HEK293T (cell line): ENCODE measurements around the gene FAM98C.
"Not testable (repeated sequence)": the region's sequence is repeated elsewhere in the genome, so short reads cannot be mapped to it uniquely, and the experiment has no call there.

Experiments used
- CTCF ChIA-PET: fragments of 350-600 bp; formaldehyde crosslinking; extraction: SDS; loops from one replicate; lab custom pipeline; 2021; ENCODE audit warnings: antibody characterized with exemption, inconsistent platforms; lab: Yijun Ruan, JAX
- POLR2A ChIA-PET: fragments of 350-600 bp; formaldehyde crosslinking; extraction: SDS; loops from one replicate; lab custom pipeline; 2020; ENCODE audit warnings: antibody characterized with exemption, inconsistent platforms; lab: Yijun Ruan, JAX
- DNase-seq: peaks from one replicate; pipeline ENCODE4 v3.0.0; 2012; ENCODE audit warnings: mixed read lengths; ENCODE audit errors: extremely low spot score
- ARNT ChIP-seq: fragments of 450-650 bp; IDR thresholded peaks from 2 replicates; pipeline ENCODE4 v1.6.1; 2017; ENCODE audit warnings: mild to moderate bottlenecking
- BHLHE40 ChIP-seq: fragments of 450-650 bp; IDR thresholded peaks from 2 replicates; pipeline ENCODE4 v1.6.1; 2016; ENCODE audit warnings: mild to moderate bottlenecking, moderate library complexity, borderline replicate concordance
- CTBP1 ChIP-seq: fragments of 450-650 bp; IDR thresholded peaks from 2 replicates; pipeline ENCODE4 v1.6.1; 2016; ENCODE audit warnings: borderline replicate concordance
- ELF4 ChIP-seq: fragments of 450-650 bp; IDR thresholded peaks from 2 replicates; pipeline ENCODE4 v1.6.1; 2017; ENCODE audit warnings: antibody characterized with exemption
- FOXA1 ChIP-seq: fragments of 450-650 bp; IDR thresholded peaks from 2 replicates; pipeline ENCODE4 v1.6.1; 2016; ENCODE audit warnings: mild to moderate bottlenecking
- FOXK2 ChIP-seq: fragments of 450-650 bp; IDR thresholded peaks from 2 replicates; pipeline ENCODE4 v1.6.1; 2016; ENCODE audit warnings: mild to moderate bottlenecking
- FOXM1 ChIP-seq: fragments of 450-650 bp; IDR thresholded peaks from 2 replicates; pipeline ENCODE4 v1.6.1; 2017; ENCODE audit warnings: mild to moderate bottlenecking, borderline replicate concordance
- HDGF ChIP-seq: fragments of 450-650 bp; IDR thresholded peaks from 2 replicates; pipeline ENCODE4 v1.6.1; 2017; ENCODE audit warnings: antibody characterized with exemption, borderline replicate concordance
- L3MBTL2 ChIP-seq: fragments of 450-650 bp; conservative IDR thresholded peaks from 2 replicates; pipeline ENCODE4 v1.6.1; 2016; ENCODE audit warnings: mild to moderate bottlenecking
- LEF1 ChIP-seq: fragments of 450-650 bp; IDR thresholded peaks from 2 replicates; pipeline ENCODE4 v1.6.1; 2017; ENCODE audit warnings: mild to moderate bottlenecking, borderline replicate concordance
- NFRKB ChIP-seq: fragments of 450-650 bp; IDR thresholded peaks from 2 replicates; pipeline ENCODE4 v1.6.1; 2016; ENCODE audit warnings: mild to moderate bottlenecking, moderate library complexity
- SP1 ChIP-seq: fragments of 450-650 bp; IDR thresholded peaks from 2 replicates; pipeline ENCODE4 v1.6.1; 2017
- SUZ12 ChIP-seq: fragments of 450-650 bp; IDR thresholded peaks from 2 replicates; pipeline ENCODE4 v1.6.1; 2016; ENCODE audit warnings: mild to moderate bottlenecking
- TARDBP ChIP-seq: fragments of 450-650 bp; IDR thresholded peaks from 2 replicates; pipeline ENCODE4 v1.6.1; 2016
- ZNF384 ChIP-seq: fragments of 450-650 bp; IDR thresholded peaks from 2 replicates; pipeline ENCODE4 v1.6.1; 2016
- TF ChIP-seq, protein P1 (sequence below): fragments of 450-650 bp; IDR thresholded peaks from 2 replicates; pipeline ENCODE4 v1.6.1; 2016

Gene FAM98C

DNA sequence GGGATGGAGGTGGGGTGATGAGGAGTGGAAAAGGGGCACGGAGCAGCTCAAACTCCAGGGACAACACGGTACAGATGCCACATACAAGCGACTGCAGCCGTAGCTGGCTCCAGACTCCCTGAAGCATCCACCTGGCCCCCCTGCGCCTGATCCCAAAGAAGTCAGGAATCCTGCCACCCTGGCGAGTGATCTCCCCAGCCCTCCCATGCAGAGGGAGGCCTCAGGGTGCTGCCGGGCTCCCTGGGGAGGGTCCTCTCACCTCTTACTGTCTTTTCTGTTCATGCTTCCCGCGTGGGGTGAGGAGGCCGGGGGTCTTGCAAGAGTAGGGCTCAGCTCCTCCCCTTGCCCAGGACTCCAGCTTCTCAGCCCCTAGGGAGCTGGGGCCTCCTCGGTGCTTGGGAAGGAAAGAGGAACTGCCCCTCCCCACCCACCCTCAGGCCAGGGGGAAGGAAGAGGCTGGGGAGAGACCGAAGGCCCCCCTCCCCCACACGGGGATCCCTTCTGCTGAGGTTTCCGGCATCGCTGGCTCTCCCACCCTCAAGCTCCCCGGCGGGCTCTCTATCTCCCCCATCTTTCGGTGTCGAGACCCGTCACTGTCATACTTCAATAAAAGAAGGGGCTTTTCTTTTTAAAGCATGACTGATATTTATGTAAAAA, 23.0 kb downstream of the FAM98C start, which contains the start of gene RASGRP4:
RASGRP4 (minus strand) TSS at position 410 of the 657 bp plus-strand sequence; CDS start at position 282, 128 bp downstream.
- CTCF ChIA-PET = no interaction called here
- no peak for DNase-seq
- no peak for TF ChIP-seq ARNT
- TF ChIP-seq SP1 = no peak
- TF ChIP-seq FOXK2 = no peak
- no peak for TF ChIP-seq ELF4
- TF ChIP-seq, protein P1, sequence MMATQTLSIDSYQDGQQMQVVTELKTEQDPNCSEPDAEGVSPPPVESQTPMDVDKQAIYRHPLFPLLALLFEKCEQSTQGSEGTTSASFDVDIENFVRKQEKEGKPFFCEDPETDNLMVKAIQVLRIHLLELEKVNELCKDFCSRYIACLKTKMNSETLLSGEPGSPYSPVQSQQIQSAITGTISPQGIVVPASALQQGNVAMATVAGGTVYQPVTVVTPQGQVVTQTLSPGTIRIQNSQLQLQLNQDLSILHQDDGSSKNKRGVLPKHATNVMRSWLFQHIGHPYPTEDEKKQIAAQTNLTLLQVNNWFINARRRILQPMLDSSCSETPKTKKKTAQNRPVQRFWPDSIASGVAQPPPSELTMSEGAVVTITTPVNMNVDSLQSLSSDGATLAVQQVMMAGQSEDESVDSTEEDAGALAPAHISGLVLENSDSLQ = no peak
- no peak for TF ChIP-seq LEF1
- no peak for TF ChIP-seq FOXM1
- TF ChIP-seq ZNF384 = no peak
- no peak for TF ChIP-seq FOXA1
- TF ChIP-seq BHLHE40 = no peak
- no peak for TF ChIP-seq SUZ12
- no peak for TF ChIP-seq HDGF
- no peak for TF ChIP-seq L3MBTL2
- TF ChIP-seq NFRKB = no peak
- no peak for TF ChIP-seq TARDBP
- no peak for TF ChIP-seq CTBP1
- POLR2A ChIA-PET = interaction anchor here (0.6 to 1.5 kb wide), 2 partner anchors 9 kb away, joined by 4 read pairs; no protein-coding TSS in a partner anchor

DNA sequence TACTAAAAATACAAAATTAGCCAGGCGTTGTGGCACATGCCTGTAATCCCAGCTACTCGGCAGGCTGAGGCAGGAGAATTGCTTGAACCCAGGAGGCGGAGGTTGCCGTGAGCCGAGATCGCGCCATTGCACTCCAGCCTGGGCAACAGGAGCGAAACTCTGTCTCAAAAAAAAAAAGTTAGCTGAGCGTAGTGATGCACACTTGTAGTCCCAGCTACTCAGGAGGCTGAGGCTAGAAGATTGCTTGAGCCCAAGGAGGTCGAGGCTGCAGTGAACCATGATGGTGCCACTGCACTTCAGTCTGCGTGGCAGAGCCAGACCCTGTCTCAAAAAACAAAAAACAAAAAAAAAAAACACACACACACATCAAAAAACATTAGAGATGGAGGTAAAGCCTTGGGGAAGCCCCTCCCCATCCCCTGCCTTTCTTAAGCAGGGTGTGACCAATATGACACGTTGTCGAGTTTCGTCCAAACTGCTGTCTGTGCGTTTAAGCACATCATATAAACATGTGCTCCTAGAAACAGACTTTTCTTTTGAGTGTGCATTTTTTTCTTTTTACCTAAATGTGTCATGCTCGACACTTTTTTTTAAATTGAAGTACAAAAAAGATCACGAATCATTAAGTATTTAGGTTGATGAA, 24.3 kb downstream of the FAM98C start:
- CTCF ChIA-PET = not testable (repeated sequence)
- POLR2A ChIA-PET = interaction anchor here (0.6 kb wide), 1 partner anchor 1914 kb away, joined by 3 read pairs; no protein-coding TSS in a partner anchor

DNA sequence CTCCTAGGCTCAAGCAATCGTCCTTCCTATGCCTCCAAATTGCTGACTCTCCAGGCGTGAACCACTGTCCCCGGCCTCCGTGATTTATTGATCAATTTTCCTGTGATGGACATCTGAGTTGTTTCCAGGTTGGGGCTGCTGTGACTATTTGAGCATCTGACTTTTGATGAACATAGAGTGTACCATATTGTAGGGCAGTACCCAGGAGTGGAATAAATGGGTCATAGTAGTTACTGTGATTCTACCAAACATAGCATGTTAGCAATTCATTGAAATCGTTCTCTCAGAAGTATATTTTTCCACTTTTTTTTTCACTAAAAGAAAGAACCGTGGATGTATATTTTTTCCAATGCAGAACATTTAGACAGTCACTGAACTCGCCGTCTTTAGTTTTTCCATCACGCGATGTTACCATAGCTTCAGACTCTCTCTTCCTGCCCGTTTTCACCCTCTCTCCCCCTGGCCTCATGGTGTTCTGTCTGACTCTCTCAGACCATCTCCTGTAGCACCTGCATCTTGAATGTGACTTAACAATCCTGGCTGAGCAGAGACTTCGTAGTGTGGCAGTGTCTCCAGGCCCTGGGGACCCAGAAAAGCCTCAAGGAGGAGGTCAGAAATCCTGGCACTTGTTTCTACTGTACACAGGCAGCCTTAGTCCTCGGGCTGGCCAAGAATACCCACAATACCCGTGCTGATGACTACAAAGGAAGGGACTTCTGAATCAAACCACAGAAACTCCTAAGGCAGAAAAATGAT, 26.3 kb downstream of the FAM98C start:
- DNase-seq = no peak
- no peak for TF ChIP-seq NFRKB
- TF ChIP-seq SP1 = no peak
- no peak for TF ChIP-seq FOXK2
- no peak for TF ChIP-seq FOXM1
- no peak for TF ChIP-seq ELF4
- TF ChIP-seq FOXA1 = no peak
- TF ChIP-seq TARDBP = no peak
- TF ChIP-seq L3MBTL2 = no peak
- no peak for TF ChIP-seq ARNT
- TF ChIP-seq ZNF384 = no peak
- no peak for TF ChIP-seq SUZ12
- no peak for TF ChIP-seq LEF1
- no peak for TF ChIP-seq HDGF
- TF ChIP-seq BHLHE40 = no peak
- TF ChIP-seq, protein P1 = no peak
- no peak for TF ChIP-seq CTBP1
- POLR2A ChIA-PET = no interaction called here
- CTCF ChIA-PET = no interaction called here

More for the DNA sequence above, 24.3 kb downstream of the FAM98C start:
- not testable (repeated sequence) for DNase-seq

DNA sequence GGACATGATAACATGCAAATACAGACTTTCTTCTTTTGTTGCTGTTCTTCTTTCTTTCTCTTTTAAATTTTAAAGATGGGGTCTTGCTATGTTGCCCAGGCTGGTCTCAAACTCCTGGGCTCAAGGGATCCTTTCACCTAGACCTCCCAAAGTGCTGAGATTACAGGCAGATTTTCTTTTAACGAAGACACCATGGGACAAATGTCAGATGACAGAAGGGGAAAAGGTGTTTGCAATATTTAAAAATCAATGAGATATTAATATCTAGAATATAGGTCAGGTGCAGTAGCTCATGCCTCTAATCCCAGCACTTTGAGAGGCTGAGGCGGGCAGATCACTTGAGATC, 26.9 kb downstream of the FAM98C start:
- TF ChIP-seq FOXM1 = no peak
- TF ChIP-seq SUZ12 = no peak
- no peak for TF ChIP-seq L3MBTL2
- TF ChIP-seq BHLHE40 = no peak
- TF ChIP-seq SP1 = no peak
- TF ChIP-seq HDGF = no peak
- no peak for TF ChIP-seq CTBP1
- no peak for TF ChIP-seq TARDBP
- TF ChIP-seq LEF1 = no peak
- ChIA-PET CTCF (no interaction called here), POLR2A (no interaction called here)
- DNase-seq = no peak

DNA sequence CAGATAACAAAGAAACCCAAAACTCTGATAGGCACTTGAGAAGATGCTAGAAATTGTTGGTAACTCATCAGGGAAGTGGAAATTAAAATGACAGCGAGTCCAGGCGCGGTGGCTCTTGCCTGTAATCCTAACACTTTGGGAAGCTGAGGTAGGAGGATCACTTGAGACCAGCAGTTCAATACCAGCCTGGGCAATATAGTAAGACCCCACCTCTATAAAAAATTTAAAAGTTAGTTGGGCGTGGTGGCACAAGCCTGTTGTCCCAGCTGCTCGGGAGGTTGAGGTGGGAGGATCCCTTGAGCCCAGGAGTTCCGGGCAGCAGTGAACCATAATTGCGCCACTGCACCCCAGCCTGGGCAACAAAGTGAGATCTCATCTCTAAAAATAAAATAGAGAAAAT, 28.0 kb downstream of the FAM98C start:
- POLR2A ChIA-PET = no interaction called here
- TF ChIP-seq SP1 (no peak), HDGF (no peak), FOXM1 (no peak), TARDBP (no peak), FOXA1 (no peak), CTBP1 (no peak), LEF1 (no peak), ARNT (no peak), ZNF384 (no peak), SUZ12 (no peak)
- CTCF ChIA-PET = no interaction called here
- DNase-seq = no peak

DNA sequence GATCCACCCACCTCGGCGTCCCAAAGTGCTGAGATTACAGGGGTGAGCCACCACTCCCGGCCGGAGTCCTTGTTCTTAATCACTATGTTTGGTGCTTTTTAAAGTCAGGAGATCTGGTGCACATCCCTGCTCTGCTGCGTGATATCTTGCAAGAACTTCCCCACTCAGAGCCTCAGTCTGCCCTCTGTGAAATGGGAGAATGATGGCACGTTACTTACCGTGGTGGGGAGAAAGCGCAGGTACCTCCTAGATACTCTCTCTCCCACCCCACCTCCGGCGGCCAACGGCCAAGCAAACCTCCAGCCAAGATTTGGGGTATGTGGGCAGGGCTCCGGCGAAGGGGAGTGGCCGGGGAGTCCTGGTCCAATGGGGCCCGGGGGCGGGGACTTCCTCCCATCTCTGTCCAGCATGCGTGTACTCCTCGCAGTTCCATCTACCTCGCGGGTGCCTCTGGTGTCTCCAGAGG, 30.4 kb downstream of the FAM98C start, which contains the start of gene RYR1:
RYR1 (plus strand) TSS at position 424 of the 466 bp plus-strand sequence. CDS start 139 bp downstream, outside the sequence.
- no peak for DNase-seq
- ChIA-PET POLR2A (no interaction called here), CTCF (no interaction called here)
- TF ChIP-seq SP1 = no peak
